ENCODE measurements around the gene PARN. TPM values are rescaled to one million over a fixed set of nuclear protein-coding genes. Genes with fewer than 3 reads are reported as not detected.

The PARN gene
- total and polyA plus RNA-seq, 2 experiments from 2014 or later = 35.0 to 35.4 TPM

DNA sequence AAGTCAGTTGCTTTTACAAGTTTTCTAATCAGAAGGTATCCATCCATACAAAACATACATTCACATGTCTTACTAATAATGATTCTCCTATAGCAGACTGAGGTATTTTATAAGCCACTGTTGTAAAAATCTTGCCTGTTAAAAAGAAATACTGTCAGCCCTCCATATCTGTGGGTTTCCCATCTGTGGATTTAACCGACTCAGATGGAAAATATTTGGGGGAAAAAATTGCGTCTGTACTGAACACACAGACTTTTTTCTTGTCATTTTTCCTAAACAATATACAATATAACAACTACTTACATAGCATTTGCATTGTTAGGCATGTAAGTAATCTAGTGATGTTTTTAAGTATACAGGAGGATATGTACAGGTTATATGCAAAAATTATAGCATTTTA lies 90.4 kb downstream of the PARN start:
- H3K36me3 ChIP-seq (ENCODE audit: low read depth) = 0 out of 2 replicates have a peak, but pooled peaks cover 5% of the 10 kb centered on the region
- no peak overlapping the region for H3K4me3 ChIP-seq
- no peak overlapping the region for H3K9ac ChIP-seq
- in situ Hi-C loops (cut with MboI) = loop anchor here (25.0 kb wide), 1 partner anchor 602 kb away; no protein-coding TSS in a partner anchor
- peaks cover 5% of the 10 kb centered on the region; the same call in 1 of the 2 replicates for H3F3A ChIP-seq (ENCODE audit: insufficient read depth)
- no peaks in the 10 kb centered on the region for H3K9me2 ChIP-seq (ENCODE audit: insufficient read depth)
- no peaks in the 10 kb centered on the region for H3K9me3 ChIP-seq (ENCODE audit: low read depth)
- H3K4me1 ChIP-seq (ENCODE audit: insufficient read depth) = no peaks in the 10 kb centered on the region; the same call in 1 of the 2 replicates
- no peak overlapping the region for H3K27ac ChIP-seq
- H3K79me2 ChIP-seq (ENCODE audit: insufficient read depth) = no peaks in the 10 kb centered on the region; the same call in 1 of the 2 replicates
- no peaks in the 10 kb centered on the region for H4K20me1 ChIP-seq (ENCODE audit: insufficient read depth)
- peak; percentile 18 for DNase-seq
- no peaks in the 10 kb centered on the region for H3K27me3 ChIP-seq (replicated peaks; ENCODE audit: insufficient read depth)
- TF ChIP-seq EZH2 (IDR thresholded peaks at IDR 0.05; ENCODE audit: insufficient read depth, poor library complexity, severe bottlenecking) (no peak), EZH2phosphoT487 (IDR thresholded peaks at IDR 0.05; ENCODE audit: insufficient read depth, low read depth) (no peak)
- 64 to 76% methylated on average over 2 of the region's 2 CpGs for WGBS, 2 experiments (ENCODE audit: low coverage in 1 of 2, low lambda C conversion rate in 2 of 2, missing lambda C conversion rate in 2 of 2)
- H2AFZ ChIP-seq = no peak overlapping the region
- H3K4me2 ChIP-seq (ENCODE audit: unreplicated experiment) = no peak overlapping the region

- Histone ChIP-seq H3K9me3 (ENCODE audit: low read depth) (no peaks in the 10 kb centered on the region), H3K4me3 (no peak overlapping the region), H3K36me3 (ENCODE audit: low read depth) (0 out of 2 replicates have a peak, but pooled peaks cover 5% of the 10 kb centered on the region), H3K27ac (no peak overlapping the region), H3K9ac (no peak overlapping the region), H4K20me1 (ENCODE audit: insufficient read depth) (no peaks in the 10 kb centered on the region), H3K4me2 (ENCODE audit: unreplicated experiment) (no peak overlapping the region), H3K27me3 (replicated peaks; ENCODE audit: insufficient read depth) (no peaks in the 10 kb centered on the region), H3K9me2 (ENCODE audit: insufficient read depth) (no peaks in the 10 kb centered on the region), H3K79me2 (ENCODE audit: insufficient read depth) (no peaks in the 10 kb centered on the region; the same call in 1 of the 2 replicates), H2AFZ (no peak overlapping the region), H3F3A (ENCODE audit: insufficient read depth) (peaks cover 5% of the 10 kb centered on the region; the same call in 1 of the 2 replicates), H3K4me1 (ENCODE audit: insufficient read depth) (no peaks in the 10 kb centered on the region; the same call in 1 of the 2 replicates)
- DNase-seq = no peak
- TF ChIP-seq EZH2 (IDR thresholded peaks at IDR 0.05; ENCODE audit: insufficient read depth, poor library complexity, severe bottlenecking) (no peak), EZH2phosphoT487 (IDR thresholded peaks at IDR 0.05; ENCODE audit: insufficient read depth, low read depth) (no peak)
- 60 to 72% methylated on average over 5 of the region's 5 CpGs for WGBS, 2 experiments (ENCODE audit: low coverage in 1 of 2, low lambda C conversion rate in 2 of 2, missing lambda C conversion rate in 2 of 2)
- in situ Hi-C loops (cut with MboI) = loop anchor here (25.0 kb wide), 1 partner anchor 602 kb away; no protein-coding TSS in a partner anchor
Measured at GRCh38 chr16:14539156-14539555, 90.9 kb downstream of the PARN start.

GRCh38 chr16:14538604-14539003 lies 91.5 kb downstream of the PARN start:
- WGBS, 2 experiments (ENCODE audit: low coverage in 1 of 2, low lambda C conversion rate in 2 of 2, missing lambda C conversion rate in 2 of 2) = 97 to 98% methylated on average over 7 of the region's 7 CpGs
- Histone ChIP-seq H3K9me3 (ENCODE audit: low read depth) (no peaks in the 10 kb centered on the region), H3K4me3 (no peak overlapping the region), H3F3A (ENCODE audit: insufficient read depth) (peaks cover 5% of the 10 kb centered on the region; the same call in 1 of the 2 replicates), H3K4me2 (ENCODE audit: unreplicated experiment) (no peak overlapping the region), H4K20me1 (ENCODE audit: insufficient read depth) (no peaks in the 10 kb centered on the region), H3K4me1 (ENCODE audit: insufficient read depth) (no peaks in the 10 kb centered on the region; the same call in 1 of the 2 replicates), H3K9ac (no peak overlapping the region), H3K9me2 (ENCODE audit: insufficient read depth) (no peaks in the 10 kb centered on the region), H2AFZ (no peak overlapping the region), H3K79me2 (ENCODE audit: insufficient read depth) (no peaks in the 10 kb centered on the region; the same call in 1 of the 2 replicates), H3K36me3 (ENCODE audit: low read depth) (0 out of 2 replicates have a peak, but pooled peaks cover 5% of the 10 kb centered on the region), H3K27ac (no peak overlapping the region), H3K27me3 (replicated peaks; ENCODE audit: insufficient read depth) (no peaks in the 10 kb centered on the region)
- in situ Hi-C loops (cut with MboI) = loop anchor here (25.0 kb wide), 1 partner anchor 601 kb away; no protein-coding TSS in a partner anchor
- no peak for TF ChIP-seq EZH2phosphoT487 (IDR thresholded peaks at IDR 0.05; ENCODE audit: insufficient read depth, low read depth)
- TF ChIP-seq EZH2 (IDR thresholded peaks at IDR 0.05; ENCODE audit: insufficient read depth, poor library complexity, severe bottlenecking) = no peak
- DNase-seq = no peak

GRCh38 chr16:14531613-14532012 lies 98.4 kb downstream of the PARN start:
- no peak for DNase-seq
- TF ChIP-seq EZH2 (IDR thresholded peaks at IDR 0.05; ENCODE audit: insufficient read depth, poor library complexity, severe bottlenecking) (no peak), EZH2phosphoT487 (IDR thresholded peaks at IDR 0.05; ENCODE audit: insufficient read depth, low read depth) (no peak)
- Histone ChIP-seq H3K9me2 (ENCODE audit: insufficient read depth) (no peaks in the 10 kb centered on the region), H3K9ac (no peak overlapping the region), H2AFZ (no peak overlapping the region), H3K4me1 (ENCODE audit: insufficient read depth) (peaks cover 24% of the 10 kb centered on the region), H3K9me3 (ENCODE audit: low read depth) (no peaks in the 10 kb centered on the region), H3K36me3 (ENCODE audit: low read depth) (no peaks in the 10 kb centered on the region), H4K20me1 (ENCODE audit: insufficient read depth) (no peaks in the 10 kb centered on the region), H3K27ac (no peak overlapping the region), H3K79me2 (ENCODE audit: insufficient read depth) (no peaks in the 10 kb centered on the region), H3K4me2 (ENCODE audit: unreplicated experiment) (no peak overlapping the region), H3F3A (ENCODE audit: insufficient read depth) (peaks cover 22% of the 10 kb centered on the region), H3K27me3 (replicated peaks; ENCODE audit: insufficient read depth) (no peaks in the 10 kb centered on the region), H3K4me3 (no peak overlapping the region)
- 97 to 98% methylated on average over 5 of the region's 5 CpGs for WGBS, 2 experiments (ENCODE audit: low coverage in 1 of 2, low lambda C conversion rate in 2 of 2, missing lambda C conversion rate in 2 of 2)
- in situ Hi-C loops (cut with MboI) = loop anchor here (25.0 kb wide), 1 partner anchor 594 kb away; no protein-coding TSS in a partner anchor
